Activated effector memory CD4-positive, alpha-beta T cell treated with Interleukin-2 at 50 U/mL for 16 hours (primary cell): ENCODE data around the gene LDLRAD1.
"Not testable (repeated sequence)": the region's sequence is repeated elsewhere in the genome, so short reads cannot be mapped to it uniquely, and the experiment has no call there.

Experiments used
- DNase-seq: peaks from one replicate; pipeline ENCODE4 v3.0.0-alpha.2; 2020

The LDLRAD1 gene

GRCh38 chr1:53992085-53992874, 25.7 kb downstream of the LDLRAD1 start:
- DNase-seq = no peak

- no peak for DNase-seq
Measured at GRCh38 chr1:53987880-53988279, 30.1 kb downstream of the LDLRAD1 start.

- no peak for DNase-seq
Measured at GRCh38 chr1:53986458-53986857, 31.5 kb downstream of the LDLRAD1 start.

- DNase-seq = no peak
Measured at GRCh38 chr1:53984726-53985125, 33.3 kb downstream of the LDLRAD1 start.

- DNase-seq = no peak
Measured at GRCh38 chr1:53982763-53983104, 35.3 kb downstream of the LDLRAD1 start.

GRCh38 chr1:53982034-53982762, 35.8 kb downstream of the LDLRAD1 start:
- no peak for DNase-seq

GRCh38 chr1:53981220-53981619, 36.8 kb downstream of the LDLRAD1 start:
- no peak for DNase-seq

GRCh38 chr1:53979712-53980450, 38.1 kb downstream of the LDLRAD1 start:
- DNase-seq = no peak

- DNase-seq = no peak
Measured at GRCh38 chr1:53975861-53976260, 42.1 kb downstream of the LDLRAD1 start.

- no peak for DNase-seq
Measured at GRCh38 chr1:53971718-53972117, 46.3 kb downstream of the LDLRAD1 start.

- not testable (repeated sequence) for DNase-seq
Measured at GRCh38 chr1:53969323-53969722, 48.7 kb downstream of the LDLRAD1 start.

GRCh38 chr1:53968125-53968513, 49.9 kb downstream of the LDLRAD1 start:
- no peak for DNase-seq

- no peak for DNase-seq
Measured at GRCh38 chr1:53967409-53968124, 50.4 kb downstream of the LDLRAD1 start.

GRCh38 chr1:53966794-53967193, 51.2 kb downstream of the LDLRAD1 start:
- DNase-seq = no peak

GRCh38 chr1:53964109-53964508, 53.9 kb downstream of the LDLRAD1 start:
- no peak for DNase-seq

- DNase-seq = no peak
Measured at GRCh38 chr1:53963460-53963859, 54.5 kb downstream of the LDLRAD1 start.

GRCh38 chr1:53962395-53962794, 55.6 kb downstream of the LDLRAD1 start:
- DNase-seq = no peak

GRCh38 chr1:53959664-53960250, 58.2 kb downstream of the LDLRAD1 start:
- DNase-seq = no peak
